Measurements from ENCODE around the gene TTLL4.

GRCh38 chr2:218745559-218746469 is 35.2 kb downstream of the TTLL4 start:
- TF ChIP-seq CTCF (IDR thresholded peaks at IDR 0.05; ENCODE audit: low read length) (no peak), EZH2 (IDR thresholded peaks at IDR 0.05; ENCODE audit: borderline replicate concordance, low read length) (no peak)
